ENCODE measurements around the gene ECHDC3.
"Not testable (repeated sequence)": the region's sequence is repeated elsewhere in the genome, so short reads cannot be mapped to it uniquely, and the experiment has no call there.

ECHDC3 gene

GRCh38 chr10:11742009-11742778 lies at the start of gene ECHDC3:
TSS of gene ECHDC3 (plus strand) at chr10:11742382. CDS start at chr10:11742577, 195 bp downstream.
- DNase-seq (ENCODE audit: low read depth, low spot score): no peak

GRCh38 chr10:11693376-11693775 lies 48.8 kb upstream of the ECHDC3 start:
- DNase-seq (ENCODE audit: low read depth, low spot score): no peak

GRCh38 chr10:11695779-11696178 lies 46.4 kb upstream of the ECHDC3 start:
- no peak for DNase-seq (ENCODE audit: low read depth, low spot score)

DNA sequence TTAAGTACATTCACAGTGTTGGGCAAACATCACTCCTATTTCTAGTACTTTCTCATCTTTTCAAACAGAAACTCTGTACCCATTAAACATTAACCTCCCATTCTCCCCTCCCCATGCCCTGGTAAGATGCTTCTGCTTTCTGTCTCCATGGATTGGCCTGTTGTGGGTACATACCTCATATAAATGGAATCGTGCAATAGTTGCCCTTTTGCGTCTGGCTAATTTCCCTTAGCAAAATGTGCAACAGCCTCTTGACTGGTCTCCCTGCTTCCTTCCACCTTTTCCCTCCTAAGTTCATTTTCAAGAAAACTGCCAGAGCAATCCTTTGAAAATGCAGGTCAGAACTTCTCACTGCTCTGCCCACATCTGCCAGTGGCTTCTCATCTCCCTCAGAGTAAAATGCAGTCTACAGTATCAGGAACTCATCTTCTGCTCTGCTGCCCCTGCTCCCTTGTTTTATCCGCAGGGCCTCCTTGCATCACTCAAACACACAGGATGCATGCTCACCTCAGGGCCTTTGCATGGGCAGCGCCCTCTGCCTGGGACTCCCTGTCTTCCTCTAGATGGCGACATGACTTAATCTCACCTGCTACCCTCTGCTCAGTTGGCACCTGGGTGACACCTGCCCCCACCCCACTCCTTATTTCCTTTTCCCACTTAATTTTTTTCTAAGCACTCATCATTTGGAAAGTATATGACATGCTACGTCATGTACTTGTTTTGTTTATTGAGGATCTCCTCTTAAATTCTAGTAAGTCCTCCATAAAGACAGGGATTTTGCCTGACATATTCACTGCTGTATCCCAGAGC lies 44.3 kb upstream of the ECHDC3 start:
- no peak for DNase-seq (ENCODE audit: low read depth, low spot score)

- no peak for DNase-seq (ENCODE audit: low read depth, low spot score)
Observed at GRCh38 chr10:11698691-11699549, 43.3 kb upstream of the ECHDC3 start.

- DNase-seq (ENCODE audit: low read depth, low spot score): no peak
Observed at GRCh38 chr10:11699550-11700097, 42.6 kb upstream of the ECHDC3 start.

DNA sequence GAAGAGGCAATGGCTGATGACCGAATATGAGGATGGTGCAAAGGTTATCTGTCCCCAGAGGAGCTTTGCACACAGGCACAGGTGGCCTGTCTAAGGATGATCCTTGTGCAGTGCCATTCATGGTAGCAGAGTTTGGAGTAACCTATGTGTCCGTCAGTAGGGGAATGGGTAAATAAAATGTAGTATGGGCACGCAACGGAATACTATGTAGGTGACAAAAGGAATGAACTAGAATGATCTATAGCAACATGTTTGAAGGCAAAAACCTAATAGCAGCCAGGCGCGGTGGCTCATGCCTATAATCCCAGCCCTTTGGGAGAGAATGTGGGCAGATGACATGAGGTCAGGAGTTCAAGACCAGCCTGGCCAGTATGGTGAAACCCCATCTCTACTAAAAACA lies 41.6 kb upstream of the ECHDC3 start:
- DNase-seq (ENCODE audit: low read depth, low spot score): no peak

DNA sequence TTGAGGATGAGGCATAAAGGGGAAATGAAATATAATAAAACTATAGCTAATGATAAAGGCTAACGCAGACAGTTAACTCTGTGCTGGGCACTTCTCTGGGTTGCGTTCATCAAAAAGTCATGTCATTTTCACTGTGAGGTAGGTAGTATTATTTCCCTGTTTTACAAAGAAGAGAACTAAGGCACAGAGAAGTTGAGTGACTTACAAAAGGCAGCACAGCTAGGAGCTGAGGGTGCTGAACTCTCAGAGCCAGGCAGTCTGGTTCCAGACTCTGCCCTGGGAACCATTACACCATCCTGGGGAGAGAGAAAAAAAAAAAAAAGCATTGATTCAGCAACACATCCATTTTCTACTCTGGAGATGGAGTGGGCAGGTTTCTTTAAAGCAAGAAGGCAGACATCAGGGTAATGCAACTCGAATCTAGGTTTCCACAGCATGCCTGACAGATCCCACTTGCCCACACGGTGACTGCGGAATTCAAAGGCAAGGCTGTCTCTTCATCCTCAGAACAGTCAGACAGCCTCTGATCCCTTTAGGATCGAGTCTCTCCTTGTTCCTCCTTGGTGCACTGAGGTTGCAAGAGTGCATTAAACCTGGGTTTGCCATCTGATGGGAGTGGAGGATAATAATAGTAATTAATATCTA lies 40.6 kb upstream of the ECHDC3 start:
- DNase-seq (ENCODE audit: low read depth, low spot score): no peak

DNA sequence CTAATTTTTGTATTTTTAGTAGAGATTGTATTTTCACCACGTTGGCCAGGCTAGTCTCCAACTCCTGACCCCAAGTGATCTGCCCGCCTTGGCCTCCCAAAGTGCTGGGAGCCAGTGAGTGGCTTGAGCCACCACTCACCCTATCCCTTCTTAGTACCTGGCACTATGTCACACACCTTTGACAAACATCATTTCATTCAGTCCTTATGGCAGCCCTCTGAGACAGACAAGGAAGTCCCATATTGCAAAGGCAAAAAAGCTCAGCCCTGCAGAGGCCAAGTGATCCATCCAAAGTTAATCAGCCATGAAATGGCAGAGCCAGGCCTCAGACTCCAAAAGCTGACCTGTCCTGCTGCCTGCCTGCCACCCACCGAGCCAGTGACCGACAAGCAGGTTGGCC lies 39.9 kb upstream of the ECHDC3 start:
- DNase-seq (ENCODE audit: low read depth, low spot score): no peak

DNA sequence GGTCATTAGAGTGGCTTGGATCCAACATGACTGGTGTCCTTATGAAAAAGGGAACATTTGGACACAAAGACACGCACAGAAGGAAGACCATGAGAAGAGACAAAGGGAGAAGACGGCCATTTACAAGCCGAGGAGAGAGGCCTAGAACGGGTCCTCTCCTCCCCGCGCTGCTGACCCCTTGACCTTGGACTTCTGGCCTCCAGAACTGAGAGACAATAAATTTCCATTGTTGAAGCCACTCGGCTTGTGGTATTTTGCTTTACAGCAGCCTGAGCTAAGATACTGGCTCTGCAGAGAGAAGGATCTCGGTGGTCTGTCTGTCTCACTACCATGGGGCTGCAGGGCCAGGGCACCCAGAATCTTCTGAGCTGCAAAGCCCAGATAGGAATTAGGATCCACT lies 38.1 kb upstream of the ECHDC3 start:
- DNase-seq (ENCODE audit: low read depth, low spot score): no peak

DNA sequence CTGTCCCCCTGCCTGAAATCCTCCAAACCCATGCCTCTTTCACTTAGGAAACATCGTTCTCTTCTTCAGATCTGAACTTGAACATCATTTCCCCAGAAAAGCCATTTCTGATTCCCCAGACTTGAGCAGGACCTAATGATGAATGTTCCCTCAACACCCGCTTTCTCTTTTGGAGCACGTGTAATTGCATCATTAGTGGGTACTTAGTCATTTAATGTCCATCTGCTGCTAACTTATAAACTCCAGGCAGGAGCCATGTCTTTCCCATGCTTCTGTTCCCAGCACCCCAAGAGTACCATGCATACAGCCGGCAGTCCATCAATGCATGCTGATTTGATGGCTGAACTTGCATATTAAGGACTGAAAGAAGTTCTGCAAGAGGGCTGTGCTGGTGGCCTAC lies 36.5 kb upstream of the ECHDC3 start:
- no peak for DNase-seq (ENCODE audit: low read depth, low spot score)

- no peak for DNase-seq (ENCODE audit: low read depth, low spot score)
Observed at GRCh38 chr10:11706895-11707567, 35.2 kb upstream of the ECHDC3 start.

- no peak for DNase-seq (ENCODE audit: low read depth, low spot score)
Observed at GRCh38 chr10:11707624-11708350, 34.4 kb upstream of the ECHDC3 start.

DNA sequence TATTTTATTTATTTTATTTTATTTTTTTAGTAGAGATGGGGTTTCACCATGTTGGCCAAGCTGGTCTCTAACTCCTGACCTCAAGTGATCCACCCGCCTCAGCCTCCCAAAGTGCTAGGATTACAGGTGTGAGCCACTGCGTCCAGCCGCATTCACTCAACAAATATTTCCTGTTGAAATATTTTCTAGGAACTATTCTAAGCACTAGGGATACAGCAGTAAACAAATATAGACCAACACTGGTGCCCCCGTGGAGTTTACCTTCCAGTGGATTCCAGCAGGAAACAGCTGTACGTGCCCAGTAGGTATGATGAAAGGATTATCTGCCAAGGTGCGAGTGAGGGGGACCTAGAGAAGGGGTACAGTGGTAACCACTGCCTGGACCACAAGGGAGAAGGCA lies 33.4 kb upstream of the ECHDC3 start:
- not testable (repeated sequence) for DNase-seq (ENCODE audit: low read depth, low spot score)

- no peak for DNase-seq (ENCODE audit: low read depth, low spot score)
Observed at GRCh38 chr10:11712744-11713143, 29.4 kb upstream of the ECHDC3 start.

- DNase-seq (ENCODE audit: low read depth, low spot score): no peak
Observed at GRCh38 chr10:11713186-11713743, 28.9 kb upstream of the ECHDC3 start.

DNA sequence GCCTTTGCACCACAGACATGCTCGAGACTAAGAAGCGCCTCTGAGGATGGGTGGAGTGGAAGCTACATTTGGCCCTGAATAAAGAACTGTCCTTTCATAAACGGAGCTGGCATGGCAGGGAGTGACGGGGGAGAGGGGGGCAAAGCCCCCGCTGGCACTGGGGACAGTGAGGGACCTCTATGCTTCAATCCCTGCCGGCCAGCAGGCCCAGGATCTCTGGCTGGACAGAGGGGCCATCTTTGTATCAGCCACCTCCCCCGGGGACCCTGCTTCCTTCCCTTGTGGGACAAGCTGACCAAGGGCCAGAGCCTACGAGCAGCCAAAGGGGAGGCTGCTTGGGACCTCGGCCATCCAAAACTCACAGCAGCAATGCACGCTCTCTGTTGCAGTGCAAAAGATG lies 28.2 kb upstream of the ECHDC3 start:
- DNase-seq (ENCODE audit: low read depth, low spot score): no peak

- DNase-seq (ENCODE audit: low read depth, low spot score): no peak
Observed at GRCh38 chr10:11714750-11715365, 27.3 kb upstream of the ECHDC3 start.

- no peak for DNase-seq (ENCODE audit: low read depth, low spot score)
Observed at GRCh38 chr10:11715815-11716494, 26.2 kb upstream of the ECHDC3 start.

All from brain pericyte (primary cell).